ENCODE data around the gene CLRN3. TPM values are rescaled to one million over a fixed set of nuclear protein-coding genes. Genes with fewer than 3 reads are reported as not detected.

The CLRN3 gene
- total and polyA plus RNA-seq, 2 donors (not counting 1 experiment from before 2014, with no cell fraction given): not detected

DNA sequence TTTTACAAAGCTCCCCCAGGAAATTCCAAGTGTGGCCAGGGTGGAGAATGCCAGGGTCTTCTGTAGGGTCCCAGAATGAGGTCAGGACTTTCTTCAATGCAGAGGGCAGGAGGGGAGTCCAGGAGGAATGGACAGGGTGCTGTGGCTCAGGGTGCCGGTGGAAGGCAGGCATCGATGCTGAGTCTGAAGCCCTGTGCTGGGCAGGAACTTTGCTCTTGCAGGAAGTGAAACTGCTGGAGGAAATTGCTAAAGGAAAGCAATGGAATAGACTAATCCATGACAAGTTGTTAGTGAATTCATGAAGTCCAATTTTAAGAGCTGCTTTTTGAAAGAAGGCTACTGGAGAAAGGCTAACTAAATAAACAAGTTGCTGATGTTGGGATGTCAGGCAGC, 29.0 kb upstream of the CLRN3 start:
- no peaks in the 10 kb centered on the region for H3K36me3 ChIP-seq (ENCODE audit: control insufficient read depth, insufficient read depth, low read length)
- no peaks in the 10 kb centered on the region for H3K9me3 ChIP-seq (ENCODE audit: control insufficient read depth, insufficient read depth, low read depth, low read length)
- no peaks in the 10 kb centered on the region for H3K27me3 ChIP-seq (ENCODE audit: control insufficient read depth, insufficient read depth, low read length)
- H2AFZ ChIP-seq (ENCODE audit: low read length): no peak overlapping the region
- no peaks in the 10 kb centered on the region for H3K79me2 ChIP-seq (ENCODE audit: control insufficient read depth, insufficient read depth, low read length)
- no peak overlapping the region for H3K4me3 ChIP-seq (replicated peaks in 1 of 4; ENCODE audit: control extremely low read depth in 1 of 4, insufficient read depth in 1 of 4, low read depth in 3 of 4, low read length in 4 of 4)
- H3K9ac ChIP-seq (ENCODE audit: insufficient read depth, low read length): no peak overlapping the region
- H3K4me2 ChIP-seq (ENCODE audit: extremely low read depth, insufficient read depth, low read length): no peak overlapping the region
- TF ChIP-seq, protein P1, sequence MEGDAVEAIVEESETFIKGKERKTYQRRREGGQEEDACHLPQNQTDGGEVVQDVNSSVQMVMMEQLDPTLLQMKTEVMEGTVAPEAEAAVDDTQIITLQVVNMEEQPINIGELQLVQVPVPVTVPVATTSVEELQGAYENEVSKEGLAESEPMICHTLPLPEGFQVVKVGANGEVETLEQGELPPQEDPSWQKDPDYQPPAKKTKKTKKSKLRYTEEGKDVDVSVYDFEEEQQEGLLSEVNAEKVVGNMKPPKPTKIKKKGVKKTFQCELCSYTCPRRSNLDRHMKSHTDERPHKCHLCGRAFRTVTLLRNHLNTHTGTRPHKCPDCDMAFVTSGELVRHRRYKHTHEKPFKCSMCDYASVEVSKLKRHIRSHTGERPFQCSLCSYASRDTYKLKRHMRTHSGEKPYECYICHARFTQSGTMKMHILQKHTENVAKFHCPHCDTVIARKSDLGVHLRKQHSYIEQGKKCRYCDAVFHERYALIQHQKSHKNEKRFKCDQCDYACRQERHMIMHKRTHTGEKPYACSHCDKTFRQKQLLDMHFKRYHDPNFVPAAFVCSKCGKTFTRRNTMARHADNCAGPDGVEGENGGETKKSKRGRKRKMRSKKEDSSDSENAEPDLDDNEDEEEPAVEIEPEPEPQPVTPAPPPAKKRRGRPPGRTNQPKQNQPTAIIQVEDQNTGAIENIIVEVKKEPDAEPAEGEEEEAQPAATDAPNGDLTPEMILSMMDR (conservative IDR thresholded peaks at IDR 0.05 in 1 of 2, IDR thresholded peaks at IDR 0.05 in 1 of 2; ENCODE audit: low read depth in 1 of 2, low read length in 2 of 2): no peak
- no peak for TF ChIP-seq EZH2 (IDR thresholded peaks at IDR 0.05; ENCODE audit: low read length, missing control alignments)
- no peak overlapping the region for H3K27ac ChIP-seq (ENCODE audit: insufficient read depth, low read length)
- no peak for DNase-seq (ENCODE audit: low read depth in 2 of 2)
- no peaks in the 10 kb centered on the region for H4K20me1 ChIP-seq (ENCODE audit: control insufficient read depth, extremely low read depth, insufficient read depth, low read length)
- H3K4me1 ChIP-seq (ENCODE audit: control insufficient read depth, extremely low read depth, insufficient read depth, low read length): peaks cover 2% of the 10 kb centered on the region

DNA sequence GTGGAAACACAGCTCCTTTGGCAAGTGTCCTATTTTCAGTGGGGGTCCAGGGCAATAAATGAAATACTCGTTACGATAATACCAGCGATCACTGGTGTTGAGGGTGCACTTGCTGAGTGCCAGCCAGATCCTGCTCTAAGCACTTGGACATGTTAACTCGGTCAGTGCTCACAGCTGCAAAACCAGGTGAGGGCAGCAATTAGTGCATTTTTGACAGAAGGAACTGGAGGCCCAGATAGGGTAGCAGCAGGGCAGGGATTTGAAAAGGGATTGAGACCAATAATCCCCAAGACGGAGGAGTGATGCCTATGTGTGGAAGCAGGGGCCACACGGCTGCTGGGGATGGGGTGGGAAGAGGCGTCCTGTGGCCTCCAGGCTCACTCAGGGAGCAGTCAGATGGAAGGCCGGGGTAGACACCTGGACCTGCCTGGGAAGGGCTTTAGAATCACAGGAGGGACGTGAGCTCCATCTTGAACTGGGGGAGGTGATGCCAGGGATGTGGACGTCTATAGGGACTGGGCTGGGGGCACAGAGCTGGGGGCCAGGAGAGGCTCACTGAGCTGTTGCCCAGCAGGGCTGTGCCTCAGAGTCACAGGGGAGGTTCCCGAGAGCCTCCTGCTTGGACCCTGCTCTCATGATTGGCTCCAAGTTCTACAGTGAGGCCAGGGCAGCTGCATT, 28.5 kb upstream of the CLRN3 start:
- DNase-seq (ENCODE audit: low read depth in 2 of 2): no peak
- Histone ChIP-seq H3K79me2 (ENCODE audit: control insufficient read depth, insufficient read depth, low read length) (no peaks in the 10 kb centered on the region), H3K27ac (ENCODE audit: insufficient read depth, low read length) (no peak overlapping the region), H3K36me3 (ENCODE audit: control insufficient read depth, insufficient read depth, low read length) (no peaks in the 10 kb centered on the region), H3K9ac (ENCODE audit: insufficient read depth, low read length) (no peak overlapping the region), H4K20me1 (ENCODE audit: control insufficient read depth, extremely low read depth, insufficient read depth, low read length) (no peaks in the 10 kb centered on the region), H3K27me3 (ENCODE audit: control insufficient read depth, insufficient read depth, low read length) (no peaks in the 10 kb centered on the region), H3K4me3 (replicated peaks in 1 of 4; ENCODE audit: control extremely low read depth in 1 of 4, insufficient read depth in 1 of 4, low read depth in 3 of 4, low read length in 4 of 4) (no peak overlapping the region), H3K4me1 (ENCODE audit: control insufficient read depth, extremely low read depth, insufficient read depth, low read length) (peaks cover 2% of the 10 kb centered on the region), H2AFZ (ENCODE audit: low read length) (no peak overlapping the region), H3K4me2 (ENCODE audit: extremely low read depth, insufficient read depth, low read length) (no peak overlapping the region), H3K9me3 (ENCODE audit: control insufficient read depth, insufficient read depth, low read depth, low read length) (no peaks in the 10 kb centered on the region)
- TF ChIP-seq, protein P1 (conservative IDR thresholded peaks at IDR 0.05 in 1 of 2, IDR thresholded peaks at IDR 0.05 in 1 of 2; ENCODE audit: low read depth in 1 of 2, low read length in 2 of 2): no peak
- TF ChIP-seq EZH2 (IDR thresholded peaks at IDR 0.05; ENCODE audit: low read length, missing control alignments): no peak

DNA sequence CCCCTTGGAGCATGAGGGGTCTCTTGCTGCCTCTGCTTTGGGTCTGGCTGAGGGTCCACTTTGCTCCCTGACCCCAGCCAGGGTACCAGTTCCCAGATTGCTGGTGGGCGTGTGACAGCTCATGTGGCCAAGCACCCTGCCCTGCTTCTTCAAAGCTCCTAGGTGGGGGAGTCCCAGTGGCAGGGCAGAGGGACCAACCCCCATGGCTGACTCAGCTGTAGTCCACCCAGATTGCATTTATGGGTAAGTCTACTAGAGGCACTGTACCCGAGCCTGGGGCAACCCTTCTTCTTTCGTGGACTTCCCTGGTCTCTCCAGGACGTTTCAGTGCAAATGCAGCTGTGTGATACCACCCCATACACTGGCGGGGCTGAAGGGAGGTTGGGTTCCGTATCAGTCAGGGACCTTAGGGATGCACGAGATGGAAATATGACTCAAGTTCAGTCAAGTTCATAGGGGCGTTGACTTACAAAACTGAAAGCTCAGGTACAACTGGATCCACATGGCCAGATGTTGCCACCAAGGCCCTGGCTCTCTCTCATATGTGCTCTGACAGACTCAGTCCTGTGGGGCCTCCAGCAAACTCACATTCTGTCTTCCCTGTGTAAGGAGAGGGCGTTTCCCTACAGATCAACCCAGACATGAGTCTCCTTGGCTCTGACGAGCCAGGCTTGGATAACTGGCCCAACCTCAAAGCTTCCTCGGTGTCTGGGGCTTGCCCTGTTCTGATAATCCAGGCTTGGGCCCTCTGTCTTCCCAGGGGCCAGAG, 27.7 kb upstream of the CLRN3 start:
- no peak overlapping the region for H3K9ac ChIP-seq (ENCODE audit: insufficient read depth, low read length)
- peak overlapping the region; percentile 22 for H3K27ac ChIP-seq (ENCODE audit: insufficient read depth, low read length)
- H3K79me2 ChIP-seq (ENCODE audit: control insufficient read depth, insufficient read depth, low read length): no peaks in the 10 kb centered on the region
- no peaks in the 10 kb centered on the region for H3K36me3 ChIP-seq (ENCODE audit: control insufficient read depth, insufficient read depth, low read length)
- no peak overlapping the region for H2AFZ ChIP-seq (ENCODE audit: low read length)
- no peaks in the 10 kb centered on the region for H3K9me3 ChIP-seq (ENCODE audit: control insufficient read depth, insufficient read depth, low read depth, low read length)
- peaks cover 2% of the 10 kb centered on the region for H3K4me1 ChIP-seq (ENCODE audit: control insufficient read depth, extremely low read depth, insufficient read depth, low read length)
- no peak overlapping the region for H3K4me2 ChIP-seq (ENCODE audit: extremely low read depth, insufficient read depth, low read length)
- no peak for DNase-seq (ENCODE audit: low read depth in 2 of 2)
- no peak for TF ChIP-seq EZH2 (IDR thresholded peaks at IDR 0.05; ENCODE audit: low read length, missing control alignments)
- TF ChIP-seq, protein P1 (conservative IDR thresholded peaks at IDR 0.05 in 1 of 2, IDR thresholded peaks at IDR 0.05 in 1 of 2; ENCODE audit: low read depth in 1 of 2, low read length in 2 of 2): no peak
- no peaks in the 10 kb centered on the region for H3K27me3 ChIP-seq (ENCODE audit: control insufficient read depth, insufficient read depth, low read length)
- no peak overlapping the region for H3K4me3 ChIP-seq (replicated peaks in 1 of 4; ENCODE audit: control extremely low read depth in 1 of 4, insufficient read depth in 1 of 4, low read depth in 3 of 4, low read length in 4 of 4)
- no peaks in the 10 kb centered on the region for H4K20me1 ChIP-seq (ENCODE audit: control insufficient read depth, extremely low read depth, insufficient read depth, low read length)
